Endothelial cell of umbilical vein (primary cell): ENCODE measurements around the gene TTC27. TPM values are rescaled to one million over a fixed set of nuclear protein-coding genes. Genes with fewer than 3 reads are reported as not detected.
A peak's percentile ranks its signal among the peaks of the same experiment; 100 is the strongest.

Experiments
- BruUV-seq: library from RNA; stranded (reverse); fragments of 400-500 nt; replicated peaks from 2 replicates; lab custom pipeline; 2021; lab: Mats Ljungman, UMichigan
- CTCF ChIA-PET: fragments of 300-600, 350-600 bp; sonication (Branson Sonifier 250); formaldehyde crosslinking; loops from one replicate; lab custom pipeline; 2021; ENCODE audit warnings: antibody characterized with exemption, inconsistent platforms; lab: Charles Lee
- POLR2A ChIA-PET: fragments of 300-600, 350-600 bp; sonication (Branson Sonifier 250); formaldehyde crosslinking; loops from one replicate; lab custom pipeline; 2021; ENCODE audit warnings: antibody characterized with exemption, inconsistent platforms; lab: Charles Lee
- DNase-seq: peaks from one replicate; pipeline ENCODE4 v3.0.0-alpha.2; 2011; ENCODE audit warnings: low read depth, low spot score
- FAIRE-seq: peaks from 2 replicates; lab custom pipeline; 2011; peaks lifted over from hg19 to GRCh38; lab: Jason Lieb, UNC
- H2AFZ ChIP-seq: 2 replicates; pipeline ENCODE4 v1.6.0; 2012; ENCODE audit warnings: low read depth, low read length, control low read depth, inconsistent platforms
- H3K27ac ChIP-seq: 2 replicates; pipeline ENCODE4 v1.5.1; 2011; ENCODE audit warnings: low read depth, mild to moderate bottlenecking, control low read depth, low read length, moderate library complexity; ENCODE audit not compliant: insufficient read depth
- H3K27me3 ChIP-seq, 2 experiments: 2 replicates each; pipeline versions ENCODE4 v1.6.0 to v1.6.1; 2011; ENCODE audit warnings: low read length in 2 of 2, mixed read lengths in 1 of 2; ENCODE audit not compliant: control insufficient read depth in 2 of 2, insufficient read depth in 2 of 2
- H3K36me3 ChIP-seq, 2 experiments: 2 replicates in 1 of 2; 3 replicates in 1 of 2; pipeline ENCODE4 v1.5.1; 2011; ENCODE audit warnings: low read length in 2 of 2, mild to moderate bottlenecking in 1 of 2, moderate library complexity in 1 of 2; ENCODE audit not compliant: control insufficient read depth in 2 of 2, insufficient read depth in 2 of 2; ENCODE audit errors: extremely low read depth in 1 of 2
- H3K4me1 ChIP-seq: 3 replicates; pipeline ENCODE4 v1.5.1; 2011; ENCODE audit warnings: mild to moderate bottlenecking, low read length; ENCODE audit not compliant: control insufficient read depth, insufficient read depth; ENCODE audit errors: extremely low read depth
- H3K4me2 ChIP-seq: 2 replicates; pipeline ENCODE4 v1.6.1; 2011; ENCODE audit warnings: low read length, control low read depth, mixed read lengths; ENCODE audit not compliant: insufficient read depth
- H3K4me3 ChIP-seq, 3 experiments: fragments of 200-600 bp in 1 of 3; sonication (generic), shearing (Covaris generic) in 1 of 3; replicated peaks in 1 of 3; 2 replicates each; pipeline ENCODE4 v1.5.1; 2011 to 2016; ENCODE audit warnings: control low read depth in 3 of 3, low read length in 3 of 3, mild to moderate bottlenecking in 2 of 3, inconsistent platforms in 1 of 3, low read depth in 1 of 3, moderate library complexity in 1 of 3; ENCODE audit not compliant: insufficient read depth in 1 of 3
- H3K79me2 ChIP-seq: 2 replicates; pipeline ENCODE4 v1.6.0; 2012; ENCODE audit warnings: low read length, inconsistent platforms; ENCODE audit not compliant: control insufficient read depth, insufficient read depth
- H3K9ac ChIP-seq: replicated peaks from 2 replicates; pipeline ENCODE3; 2011; ENCODE audit warnings: low read length, control low read depth; ENCODE audit not compliant: insufficient read depth; ENCODE audit errors: extremely low read depth
- H3K9me1 ChIP-seq: replicated peaks from 3 replicates; pipeline ENCODE4 v1.6.0; 2011; ENCODE audit warnings: mild to moderate bottlenecking, low read length; ENCODE audit not compliant: control insufficient read depth, insufficient read depth; ENCODE audit errors: extremely low read depth
- H3K9me3 ChIP-seq: replicated peaks from 2 replicates; pipeline ENCODE4 v1.5.1; 2012; ENCODE audit warnings: low read length, inconsistent platforms; ENCODE audit not compliant: control insufficient read depth, insufficient read depth
- H4K20me1 ChIP-seq: replicated peaks from 2 replicates; pipeline ENCODE3; 2011; ENCODE audit warnings: mild to moderate bottlenecking, low read length; ENCODE audit not compliant: control insufficient read depth, insufficient read depth; ENCODE audit errors: extremely low read depth
- CTCF ChIP-seq, 2 donors: IDR thresholded peaks; 1 replicate in 1 of 2; 2 replicates in 1 of 2; pipeline ENCODE4 v1.5.1; 2011; ENCODE audit warnings: low read length in 2 of 2, mild to moderate bottlenecking in 2 of 2, moderate library complexity in 2 of 2, control low read depth in 1 of 2, inconsistent platforms in 1 of 2, low read depth in 1 of 2; ENCODE audit not compliant: insufficient read depth in 1 of 2; ENCODE audit errors: extremely low read depth in 1 of 2
- EZH2 ChIP-seq: IDR thresholded peaks from 2 replicates; pipeline ENCODE4 v1.6.1; 2012; ENCODE audit warnings: borderline replicate concordance, low read depth, mild to moderate bottlenecking, moderate library complexity, low read length, inconsistent platforms; ENCODE audit not compliant: severe bottlenecking
- FOS ChIP-seq: IDR thresholded peaks from 2 replicates; pipeline ENCODE4 v1.6.1; 2011; ENCODE audit warnings: mild to moderate bottlenecking, low read length, moderate library complexity, borderline replicate concordance; ENCODE audit not compliant: insufficient read depth
- GATA2 ChIP-seq: IDR thresholded peaks from 2 replicates; pipeline ENCODE4 v1.7.0; 2011; ENCODE audit warnings: low read depth, mild to moderate bottlenecking, moderate library complexity, mixed read lengths, low read length; ENCODE audit not compliant: insufficient read length, insufficient read depth
- JUN ChIP-seq: IDR thresholded peaks from 2 replicates; pipeline ENCODE4 v1.6.1; 2011; ENCODE audit warnings: borderline replicate concordance, low read depth; ENCODE audit not compliant: insufficient read length, insufficient read depth
- MAX ChIP-seq: IDR thresholded peaks from 2 replicates; pipeline ENCODE4 v1.6.1; 2011; ENCODE audit not compliant: insufficient read depth, insufficient read length
- MYC ChIP-seq: IDR thresholded peaks from one replicate; pipeline ENCODE4 v1.6.1; 2011; ENCODE audit warnings: mild to moderate bottlenecking, low read depth, low read length
- POLR2A ChIP-seq: IDR thresholded peaks from 2 replicates; pipeline ENCODE4 v1.6.1; 2012; ENCODE audit warnings: low read depth, mild to moderate bottlenecking, control low read depth, low read length
- POLR2AphosphoS5 ChIP-seq: IDR thresholded peaks from 2 replicates; pipeline ENCODE4 v1.6.1; 2012; ENCODE audit warnings: low read depth, mild to moderate bottlenecking, control low read depth, low read length, moderate library complexity; ENCODE audit not compliant: insufficient read depth
- dilution Hi-C: fragments of 300-500 bp; cut with MboI; formaldehyde crosslinking; loops from one replicate; pipeline ENCODE4 v1.15.0; 2019; ENCODE audit warnings: low sequenced_read_pairs; ENCODE audit not compliant: extremely low pct_ligation_motif_present
- intact Hi-C: fragments of 100-400 bp; cut with micrococcal nuclease; formaldehyde crosslinking; loops from one replicate; pipeline ENCODE4 v1.10.0; 2022
- polyA plus RNA-seq, 4 experiments: library from polyadenylated mRNA; depleted of rRNA in 3 of 4; stranded (reverse) in 3 of 4; unstranded in 1 of 4; fragments of >200 nt; gene quantifications; 2 replicates each; pipeline versions ENCODE4 v1.2.1 to v1.2.3, GENCODE V29; 2011 to 2012; ENCODE audit warnings: missing spikeins in 1 of 4
- total RNA-seq: library from RNA; stranded (reverse); gene quantifications from 2 replicates; pipeline ENCODE4 v1.2.3, GENCODE V29; 2021

Gene TTC27
- total and polyA plus RNA-seq, 2 donors (not counting 3 experiments of a cell fraction or from before 2014, with no cell fraction given), result 16.3 to 20.1 TPM

DNA sequence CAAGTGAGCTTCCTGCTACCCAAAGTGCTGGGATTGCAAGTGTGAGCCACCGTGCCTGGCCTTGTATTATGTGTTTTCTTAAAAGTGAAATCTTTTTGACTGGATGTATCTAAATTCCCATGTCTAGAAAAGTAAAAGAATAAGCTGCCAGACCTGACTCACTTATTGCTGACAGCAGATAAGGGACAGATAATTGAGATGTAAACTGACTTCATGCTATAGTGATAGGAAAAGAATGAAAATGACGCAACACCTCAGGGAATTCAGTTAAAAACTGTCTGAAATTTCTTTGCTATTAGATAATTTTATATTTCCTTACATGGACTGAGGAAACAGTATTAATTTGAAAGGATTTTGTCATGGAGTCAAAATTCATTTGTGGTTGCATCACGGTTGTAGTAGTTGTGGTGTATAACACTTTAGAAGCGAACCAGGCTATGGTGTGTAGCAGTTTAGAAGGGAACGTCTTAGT, 19.4 kb downstream of the TTC27 start:
- H3K27ac ChIP-seq, result no peak overlapping the region
- H3K36me3 ChIP-seq, result peaks cover 0 to 3% of the 10 kb centered on the region in 2 experiments
- POLR2A ChIA-PET, result no interaction called here
- FAIRE-seq, result peak; percentile 40
- H3K9me3 ChIP-seq, result no peaks in the 10 kb centered on the region
- TF ChIP-seq MAX, result no peak
- TF ChIP-seq POLR2A, result no peak
- TF ChIP-seq POLR2AphosphoS5, result no peak
- TF ChIP-seq FOS, result no peak
- TF ChIP-seq GATA2, result no peak
- no peak for TF ChIP-seq MYC
- TF ChIP-seq JUN, result no peak
- no peak for TF ChIP-seq EZH2
- TF ChIP-seq CTCF (IDR thresholded peaks at IDR 0.05; ENCODE audit: extremely low read depth in 1 of 2, insufficient read depth in 1 of 2, low read depth in 1 of 2, low read length in 2 of 2), result no peak
- H3K27me3 ChIP-seq, result no peaks in the 10 kb centered on the region
- H3K4me3 ChIP-seq, result no peak overlapping the region
- H3K4me2 ChIP-seq, result no peak overlapping the region
- H4K20me1 ChIP-seq, result no peaks in the 10 kb centered on the region
- DNase-seq, result no peak
- dilution Hi-C loops (no loop called here), intact Hi-C loops (no loop called here)
- no peak overlapping the region for H2AFZ ChIP-seq
- H3K79me2 ChIP-seq, result no peaks in the 10 kb centered on the region
- H3K9me1 ChIP-seq, result no peaks in the 10 kb centered on the region
- CTCF ChIA-PET, result interaction anchor here (1.2 kb wide), 2 partner anchors 18 to 19 kb away, joined by 3 read pairs; partner anchors contain the start of gene TTC27
- BruUV-seq, result no TSS peak
- no peak overlapping the region for H3K9ac ChIP-seq
- H3K4me1 ChIP-seq, result no peaks in the 10 kb centered on the region
